ENCODE results near the gene SANBR.

- no peak for TF ChIP-seq GATA3 (IDR thresholded peaks at IDR 0.05; ENCODE audit: low read depth, low read length)
- no peak for TF ChIP-seq GATA2 (IDR thresholded peaks at IDR 0.05; ENCODE audit: low read depth, low read length)
These were observed 10.1 kb upstream of the SANBR start for GRCh38 chr2:61055557-61055956.

All from SH-SY5Y (cell line).